HG02642 (cell line): ENCODE data around the gene TBATA.

Experiments used
- ATAC-seq: cut with Tn5 transposase; IDR thresholded peaks from one replicate; pipeline ENCODE4 v1.9.1; 2021; ENCODE audit warnings: mild to moderate bottlenecking; ENCODE audit not compliant: unreplicated experiment, poor library complexity

TBATA gene

GRCh38 chr10:70809011-70809611, 23.9 kb upstream of the TBATA start:
- no peak for ATAC-seq

DNA sequence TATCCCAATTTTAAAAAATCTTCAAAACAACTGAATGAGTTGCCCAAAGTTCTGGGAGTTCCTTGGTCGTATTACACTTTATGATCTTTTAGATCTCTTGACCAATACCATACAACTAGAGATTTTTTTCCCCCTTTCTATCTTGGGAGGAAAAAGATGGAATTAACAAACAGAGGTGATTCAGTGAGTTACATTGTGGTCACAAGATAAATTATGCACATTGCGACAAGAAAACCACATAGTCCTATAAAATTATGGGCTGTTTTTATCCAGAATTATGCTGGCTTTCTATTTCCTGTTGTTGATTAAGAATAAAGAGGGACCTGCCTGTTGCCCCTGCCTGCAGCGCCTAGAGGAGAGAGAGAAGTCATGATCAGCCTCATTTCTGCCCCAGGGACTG, 22.4 kb upstream of the TBATA start:
- ATAC-seq = no peak

GRCh38 chr10:70806841-70807240, 21.7 kb upstream of the TBATA start:
- ATAC-seq = no peak

DNA sequence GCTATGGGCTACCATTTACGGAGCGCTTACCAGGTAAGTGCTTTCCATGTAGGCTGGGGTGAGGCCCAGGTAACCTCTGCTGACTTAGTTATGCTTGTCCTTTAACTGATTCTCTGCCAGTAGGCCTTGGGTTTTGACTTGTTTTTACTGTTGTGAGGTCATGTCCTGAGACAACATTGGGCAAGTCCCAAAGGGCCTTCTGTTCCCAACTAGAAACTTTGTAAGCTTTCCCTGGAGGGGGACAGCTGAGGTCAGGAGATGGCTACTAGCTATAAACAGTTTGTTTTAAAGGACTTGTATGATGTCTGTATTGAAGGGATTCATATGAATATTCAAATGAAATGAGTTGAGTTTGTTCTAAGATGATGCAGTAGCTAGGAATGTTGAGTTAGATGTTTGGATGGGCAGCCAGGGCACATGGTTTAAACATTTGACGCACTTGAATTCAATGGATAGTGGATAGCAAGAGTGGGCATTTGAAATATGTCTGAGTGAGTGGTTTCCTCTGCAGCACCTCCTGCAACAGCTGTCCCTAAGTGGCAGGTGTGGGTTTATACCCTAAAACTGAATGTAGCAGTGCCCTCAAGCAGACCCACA, 20.5 kb upstream of the TBATA start:
- ATAC-seq = no peak

DNA sequence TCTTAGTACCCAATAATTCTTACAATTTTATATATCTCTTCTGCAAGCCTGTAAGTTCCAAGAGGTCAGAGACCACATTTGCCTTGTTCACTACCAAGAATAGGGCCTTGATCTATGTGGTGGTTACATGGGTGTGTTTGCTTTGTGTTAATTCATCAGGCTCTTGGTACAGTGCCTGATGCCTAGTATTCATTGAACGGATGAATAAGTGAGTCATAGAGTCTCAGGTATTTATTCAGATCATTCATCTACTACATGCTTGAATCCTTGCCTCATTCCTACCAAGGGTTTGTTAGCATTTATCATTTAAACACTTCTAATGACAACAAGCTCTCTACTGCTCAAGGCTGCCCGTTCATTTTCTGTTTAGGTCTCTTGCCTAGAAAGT, 19.2 kb upstream of the TBATA start:
- ATAC-seq = no peak

DNA sequence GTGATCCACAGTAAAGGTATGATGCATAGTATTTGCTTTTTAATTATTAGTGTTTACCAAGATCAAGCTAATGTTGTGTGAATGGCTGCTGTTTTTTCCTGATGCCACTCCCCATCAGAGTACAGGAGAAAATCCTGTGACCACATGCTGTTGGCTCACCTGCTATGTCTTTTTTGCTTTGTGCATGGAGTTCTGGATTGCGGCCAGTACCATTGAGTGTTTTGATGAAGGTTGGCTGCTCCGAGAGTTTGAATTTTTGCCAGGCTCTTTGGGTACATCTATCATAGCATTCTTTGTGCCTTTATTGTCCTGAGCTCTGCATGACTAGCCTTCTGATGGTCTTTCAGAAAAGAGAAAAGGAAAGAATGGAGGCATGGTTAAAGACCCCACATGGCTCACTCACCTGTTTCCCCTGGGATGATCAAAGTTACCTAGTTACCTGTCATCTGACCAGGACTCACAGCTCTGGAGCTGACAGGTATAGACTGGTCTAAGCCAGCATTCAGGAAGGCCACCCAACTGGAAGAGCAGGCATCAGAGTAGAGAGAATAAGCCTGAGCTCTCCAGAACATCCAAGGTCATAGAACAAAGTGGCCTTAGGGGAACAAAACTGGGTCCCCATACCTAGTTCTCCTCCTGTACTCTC, 18.7 kb upstream of the TBATA start:
- no peak for ATAC-seq

DNA sequence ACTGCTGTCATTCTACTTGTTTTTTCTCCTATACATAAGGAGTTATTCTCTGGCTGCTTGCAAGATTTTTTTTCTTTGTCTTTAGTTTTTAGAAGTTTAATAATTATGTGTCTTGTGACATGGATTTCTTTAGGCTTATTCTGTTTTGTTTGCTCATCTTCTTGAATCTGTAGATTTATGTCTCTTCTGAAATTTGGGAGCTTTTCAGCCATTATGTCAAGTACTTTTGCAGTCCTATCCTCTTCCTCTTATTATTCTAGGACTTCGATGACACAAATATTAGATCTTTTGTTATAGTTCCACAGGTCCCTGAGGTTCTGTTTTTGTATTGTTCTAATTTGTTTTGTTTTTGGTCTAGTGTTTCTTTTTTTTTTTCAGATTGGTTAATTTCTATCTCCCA, 16.7 kb upstream of the TBATA start:
- ATAC-seq = no peak

DNA sequence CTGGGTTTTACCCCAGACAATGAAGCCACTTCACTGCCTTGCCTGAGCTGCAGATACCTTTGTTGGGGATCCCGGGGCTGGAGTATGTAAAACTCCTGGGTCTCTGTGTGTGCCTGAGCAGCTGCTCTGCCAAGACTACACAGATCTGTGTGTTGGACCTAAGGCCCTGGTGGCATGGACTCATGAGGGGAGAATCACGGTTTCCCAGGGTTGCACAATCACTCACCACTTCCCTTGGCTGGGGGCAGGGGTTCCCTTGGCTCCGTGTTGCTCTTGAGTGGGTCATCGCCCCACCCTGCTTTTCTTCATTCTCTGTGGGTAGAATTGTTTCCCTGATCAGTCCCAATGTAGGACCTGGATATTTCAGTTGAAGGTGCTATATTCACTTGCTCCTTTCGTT, 13.9 kb upstream of the TBATA start:
- no peak for ATAC-seq

GRCh38 chr10:70797840-70798239, 12.7 kb upstream of the TBATA start:
- ATAC-seq = no peak

DNA sequence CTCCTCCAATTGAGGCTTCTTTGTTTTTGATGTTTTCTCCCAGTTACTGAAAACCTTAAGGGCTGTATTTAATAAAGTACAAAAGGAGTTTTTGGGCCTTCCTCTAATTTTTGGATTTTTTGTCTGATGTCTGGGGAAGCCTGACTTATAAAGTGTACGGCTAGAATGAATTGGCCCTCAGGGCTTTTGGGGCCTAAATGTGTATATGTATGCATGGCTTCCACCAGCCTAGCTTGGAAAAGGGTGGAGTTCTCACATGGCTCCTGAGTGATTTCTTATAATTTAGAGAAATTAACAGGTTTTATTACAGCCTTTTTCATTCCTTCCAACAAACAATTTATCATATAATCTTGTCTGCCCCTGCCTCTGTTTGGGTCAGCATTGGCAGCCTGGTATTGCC, 10.4 kb upstream of the TBATA start:
- no peak for ATAC-seq

GRCh38 chr10:70791386-70792039, 6.3 kb upstream of the TBATA start:
- no peak for ATAC-seq

- no peak for ATAC-seq
Observed at GRCh38 chr10:70786799-70787415, 1.7 kb upstream of the TBATA start.

DNA sequence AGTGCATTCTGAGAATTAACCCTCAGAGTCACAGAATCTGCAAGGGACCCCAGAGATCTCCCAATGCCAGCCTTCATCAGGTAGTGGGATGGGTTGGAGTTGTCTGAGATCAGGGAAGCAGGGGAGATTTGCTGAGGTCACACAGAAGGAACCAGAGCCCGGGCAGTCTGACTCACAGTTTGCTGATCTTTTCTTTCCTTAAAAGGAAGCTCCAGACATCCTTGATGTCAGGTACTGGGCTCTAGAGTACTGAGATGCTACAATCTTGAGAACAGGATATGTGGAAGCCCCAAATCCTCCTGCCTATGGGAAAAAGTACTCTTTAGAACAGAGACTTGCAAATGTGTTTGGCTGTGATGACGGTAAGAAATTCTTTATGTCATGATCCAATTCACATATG, 706 bp downstream of the TBATA start:
- no peak for ATAC-seq

- no peak for ATAC-seq
Observed at GRCh38 chr10:70784016-70784415, 1.2 kb downstream of the TBATA start.

DNA sequence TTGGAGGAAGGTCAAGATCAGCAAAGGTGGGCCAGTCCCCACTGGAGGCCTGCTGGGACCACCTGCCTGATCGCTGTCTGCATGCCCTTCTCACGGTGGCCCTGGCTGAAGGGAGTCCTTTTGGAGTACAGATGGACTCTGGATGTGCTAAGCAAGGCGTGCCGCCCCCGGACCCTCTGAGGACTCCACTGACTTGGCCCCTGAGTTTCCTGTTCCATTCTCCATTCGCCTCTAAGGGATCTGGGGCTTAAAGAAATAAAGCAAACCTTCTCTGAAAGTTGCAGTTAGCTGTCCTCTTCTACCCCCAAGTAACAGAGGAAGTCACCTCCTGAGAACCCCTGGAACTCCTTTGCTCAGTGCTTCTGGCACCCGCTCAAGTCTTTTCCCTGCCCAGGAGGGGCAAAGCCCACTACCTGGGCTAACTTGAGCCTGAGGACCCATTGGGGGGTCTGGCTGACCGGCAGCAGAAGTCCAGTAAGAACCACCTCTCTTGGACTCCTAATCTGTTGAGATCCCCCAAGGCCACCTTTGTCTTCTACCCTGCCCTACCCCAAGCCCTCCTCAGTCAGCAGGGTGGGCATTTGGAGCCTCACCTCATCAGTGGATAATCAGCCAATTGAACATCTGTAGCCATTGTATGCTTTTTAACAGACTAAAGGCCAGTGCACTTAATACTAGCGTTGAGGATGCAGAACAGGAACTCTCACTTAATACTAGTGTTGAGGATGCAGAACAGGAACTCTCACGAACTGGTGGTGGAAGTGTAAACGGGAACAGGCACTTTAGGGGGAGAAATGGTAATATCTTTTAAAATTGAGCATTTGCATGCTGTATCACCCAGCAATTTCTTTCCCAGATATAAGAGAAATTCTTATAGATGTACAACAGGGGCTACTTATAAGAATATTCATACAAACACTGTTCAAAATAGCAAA, 2.2 kb downstream of the TBATA start:
- no peak for ATAC-seq

DNA sequence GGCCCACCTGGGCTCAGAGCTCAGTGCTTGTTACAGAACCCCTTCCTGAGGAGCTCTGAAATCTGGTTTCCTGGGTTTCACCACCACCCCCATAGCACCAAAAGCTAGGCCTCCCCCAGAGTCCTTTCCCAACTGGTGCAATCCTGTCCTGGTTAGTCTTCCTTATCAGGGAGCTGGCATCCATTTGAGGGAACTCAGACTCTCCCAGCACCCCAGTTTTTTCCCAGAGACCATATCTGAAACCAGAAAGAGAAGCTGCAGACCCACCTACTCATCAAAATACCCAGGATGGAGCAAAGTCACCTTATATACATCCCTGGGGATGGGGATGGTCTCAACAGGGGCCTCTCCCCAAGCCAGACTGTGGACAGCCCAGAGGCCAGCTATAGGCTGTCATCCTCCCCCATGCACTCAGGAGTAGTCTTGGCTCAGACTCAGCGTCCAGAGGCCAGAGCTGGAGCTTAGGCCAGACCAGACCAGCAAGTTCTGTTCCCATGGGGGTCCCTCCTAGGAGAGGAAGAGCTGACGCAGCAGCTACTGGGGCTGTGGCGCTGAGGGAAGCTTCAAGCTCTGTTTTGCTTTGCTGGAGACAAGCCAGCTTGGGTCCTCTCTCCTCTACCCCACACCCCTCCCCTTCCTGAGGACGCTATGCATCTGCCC, 3.0 kb downstream of the TBATA start:
- no peak for ATAC-seq

- no peak for ATAC-seq
Observed at GRCh38 chr10:70781461-70782051, 3.6 kb downstream of the TBATA start.

- ATAC-seq = no peak
Observed at GRCh38 chr10:70780772-70781171, 4.4 kb downstream of the TBATA start.

GRCh38 chr10:70780370-70780760, 4.8 kb downstream of the TBATA start:
- no peak for ATAC-seq
